ENCODE results near the gene GAP43. TPM values are rescaled to one million over a fixed set of nuclear protein-coding genes. Genes with fewer than 3 reads are reported as not detected.

Gene GAP43
- total and polyA plus RNA-seq, 12 donors = 0.32 to 23.2 (median 0.74) TPM; not detected in 3

GRCh38 chr3:115713284-115713683 is 90.0 kb downstream of the GAP43 start:
- Histone ChIP-seq H3K4me3 (no peak overlapping the region), H3K27ac (no peak overlapping the region), H3K27me3 (no peaks in the 10 kb centered on the region), H3K36me3 (replicated peaks in 1 of 2) (no peaks in the 10 kb centered on the region), H3K4me1 (replicated peaks in 1 of 2) (peaks cover 0 to 15% of the 10 kb centered on the region in 2 donors), H3K9me3 (replicated peaks in 1 of 3) (no peaks in the 10 kb centered on the region)
- intact Hi-C loops (cut with DNase I) = no loop called here
- WGBS, 4 donors = 76 to 83% (median 78%) methylated on average over 5 of the region's 5 CpGs
- peak in 5 of 7 donors; percentile 5 to 88 (median 31) for DNase-seq
- TF ChIP-seq POLR2A (IDR thresholded peaks at IDR 0.05) (no peak), CTCF (IDR thresholded peaks at IDR 0.05) (no peak)

GRCh38 chr3:115715241-115715745 is 92.0 kb downstream of the GAP43 start:
- no peaks in the 10 kb centered on the region for H3K36me3 ChIP-seq (replicated peaks in 1 of 2)
- peaks cover 0 to 11% of the 10 kb centered on the region in 2 donors for H3K4me1 ChIP-seq (replicated peaks in 1 of 2)
- DNase-seq = no peak
- no peak for TF ChIP-seq POLR2A (IDR thresholded peaks at IDR 0.05)
- TF ChIP-seq CTCF (IDR thresholded peaks at IDR 0.05) = no peak
- H3K27me3 ChIP-seq = no peaks in the 10 kb centered on the region
- no peak overlapping the region for H3K4me3 ChIP-seq
- no peak overlapping the region for H3K27ac ChIP-seq
- intact Hi-C loops (cut with DNase I) = no loop called here
- WGBS, 4 donors = 83 to 95% (median 90%) methylated on average over 4 of the region's 4 CpGs
- H3K9me3 ChIP-seq (replicated peaks in 1 of 3) = no peaks in the 10 kb centered on the region

GRCh38 chr3:115720983-115721382 is 97.7 kb downstream of the GAP43 start:
- DNase-seq = no peak
- Histone ChIP-seq H3K9me3 (replicated peaks in 1 of 3) (no peaks in the 10 kb centered on the region), H3K27me3 (no peaks in the 10 kb centered on the region), H3K36me3 (replicated peaks in 1 of 2) (no peaks in the 10 kb centered on the region), H3K4me1 (replicated peaks in 1 of 2) (no peaks in the 10 kb centered on the region), H3K4me3 (no peak overlapping the region), H3K27ac (no peak overlapping the region)
- 80 to 85% (median 82%) methylated on average over 4 of the region's 4 CpGs for WGBS, 4 donors
- TF ChIP-seq POLR2A (IDR thresholded peaks at IDR 0.05) (no peak), CTCF (IDR thresholded peaks at IDR 0.05) (no peak)
- intact Hi-C loops (cut with DNase I) = no loop called here

- TF ChIP-seq CTCF (IDR thresholded peaks at IDR 0.05) = no peak
- no peak for TF ChIP-seq POLR2A (IDR thresholded peaks at IDR 0.05)
- H3K27ac ChIP-seq = no peak overlapping the region
- H3K4me1 ChIP-seq (replicated peaks in 1 of 2) = no peaks in the 10 kb centered on the region
- H3K27me3 ChIP-seq = no peaks in the 10 kb centered on the region
- H3K9me3 ChIP-seq (replicated peaks in 1 of 3) = no peaks in the 10 kb centered on the region
- H3K36me3 ChIP-seq (replicated peaks in 1 of 2) = no peaks in the 10 kb centered on the region
- no peak overlapping the region for H3K4me3 ChIP-seq
- no peak for DNase-seq
- 94 to 98% (median 96%) methylated on average over 3 of the region's 3 CpGs for WGBS, 4 donors
- intact Hi-C loops (cut with DNase I) = no loop called here
Measured at GRCh38 chr3:115725800-115726199, 102.5 kb downstream of the GAP43 start.

Measured in adrenal gland (tissue), 12 donors.